ENCODE measurements around the gene MAMDC2. TPM values are rescaled to one million over a fixed set of nuclear protein-coding genes. Genes with fewer than 3 reads are reported as not detected.

Gene MAMDC2
- total RNA-seq, 4 donors from 2014 or later, result 96.5 to 192 (median 140) TPM

GRCh38 chr9:70092190-70092589 is 48.5 kb downstream of the MAMDC2 start:
- ATAC-seq, result peak; percentile 14
- H3K4me3 ChIP-seq, result no peak overlapping the region
- no peaks in the 10 kb centered on the region for H3K27me3 ChIP-seq
- whole genome bisulfite sequencing, 2 donors (ENCODE audit: low coverage in 1 of 2), result 64% methylated on average over 2 of the region's 2 CpGs; no CpG with 5 or more reads in 1 of the 2 donors
- H3K4me1 ChIP-seq, result peaks cover 6 to 98% (median 40%) of the 10 kb centered on the region in 3 donors
- TF ChIP-seq EP300 (IDR thresholded peaks at IDR 0.05) (no peak), POLR2AphosphoS5 (IDR thresholded peaks at IDR 0.05) (no peak), POLR2A (IDR thresholded peaks at IDR 0.05) (no peak), CTCF (IDR thresholded peaks at IDR 0.05) (no peak)
- H3K27ac ChIP-seq, result peak overlapping the region; percentile 27 to 79 (median 68)
- H3K9me3 ChIP-seq, result no peaks in the 10 kb centered on the region
- H3K36me3 ChIP-seq, result no peaks in the 10 kb centered on the region

GRCh38 chr9:70093095-70093494 is 49.4 kb downstream of the MAMDC2 start:
- Histone ChIP-seq H3K9me3 (no peaks in the 10 kb centered on the region), H3K27ac (peak overlapping the region; percentile 27 to 79 (median 68)), H3K4me1 (peaks cover 7 to 98% (median 47%) of the 10 kb centered on the region in 3 donors), H3K27me3 (no peaks in the 10 kb centered on the region), H3K36me3 (no peaks in the 10 kb centered on the region), H3K4me3 (no peak overlapping the region)
- TF ChIP-seq POLR2AphosphoS5 (IDR thresholded peaks at IDR 0.05) (no peak), POLR2A (IDR thresholded peaks at IDR 0.05) (no peak), CTCF (IDR thresholded peaks at IDR 0.05) (no peak), EP300 (IDR thresholded peaks at IDR 0.05) (no peak)
- no peak for ATAC-seq

- Histone ChIP-seq H3K27me3 (no peaks in the 10 kb centered on the region), H3K36me3 (no peaks in the 10 kb centered on the region), H3K4me1 (peaks cover 9 to 98% (median 52%) of the 10 kb centered on the region in 3 donors), H3K27ac (peak overlapping the region; percentile 38 to 79 (median 68)), H3K9me3 (no peaks in the 10 kb centered on the region), H3K4me3 (no peak overlapping the region)
- peak; percentile 29 for ATAC-seq
- WGBS, 2 donors (ENCODE audit: low coverage in 1 of 2), result 0 to 18% methylated on average over 1 of the region's 1 CpG
- TF ChIP-seq POLR2AphosphoS5 (IDR thresholded peaks at IDR 0.05), result peak; percentile 68
- no peak for TF ChIP-seq CTCF (IDR thresholded peaks at IDR 0.05)
- no peak for TF ChIP-seq EP300 (IDR thresholded peaks at IDR 0.05)
Observed at GRCh38 chr9:70093944-70094343, 50.3 kb downstream of the MAMDC2 start.

GRCh38 chr9:70094747-70095146 is 51.1 kb downstream of the MAMDC2 start:
- H3K9me3 ChIP-seq, result no peaks in the 10 kb centered on the region
- H3K27me3 ChIP-seq, result no peaks in the 10 kb centered on the region
- H3K36me3 ChIP-seq, result no peaks in the 10 kb centered on the region
- H3K4me1 ChIP-seq, result peaks cover 13 to 98% (median 47%) of the 10 kb centered on the region in 3 donors
- H3K27ac ChIP-seq, result peak overlapping the region; percentile 23 to 79 (median 68)
- H3K4me3 ChIP-seq, result no peak overlapping the region
- TF ChIP-seq CTCF (IDR thresholded peaks at IDR 0.05), result no peak
- no peak for TF ChIP-seq POLR2A (IDR thresholded peaks at IDR 0.05)
- TF ChIP-seq POLR2AphosphoS5 (IDR thresholded peaks at IDR 0.05), result no peak
- no peak for TF ChIP-seq EP300 (IDR thresholded peaks at IDR 0.05)
- no peak for ATAC-seq

GRCh38 chr9:70097187-70097586 is 53.5 kb downstream of the MAMDC2 start:
- 48 to 63% methylated on average over 4 of the region's 4 CpGs for WGBS, 2 donors (ENCODE audit: low coverage in 1 of 2)
- ATAC-seq, result no peak

More at GRCh38 chr9:70097187-70097586, 53.5 kb downstream of the MAMDC2 start:
- Histone ChIP-seq H3K9me3 (no peaks in the 10 kb centered on the region), H3K27ac (peak overlapping the region; percentile 56 to 91 (median 76)), H3K4me3 (no peak overlapping the region), H3K36me3 (no peaks in the 10 kb centered on the region), H3K27me3 (no peaks in the 10 kb centered on the region), H3K4me1 (peaks cover 14 to 93% (median 39%) of the 10 kb centered on the region in 3 donors)
- TF ChIP-seq CTCF (IDR thresholded peaks at IDR 0.05) (no peak), POLR2AphosphoS5 (IDR thresholded peaks at IDR 0.05) (no peak), POLR2A (IDR thresholded peaks at IDR 0.05) (no peak)

Data from gastroesophageal sphincter (tissue), 4 donors.